ENCODE measurements around the gene LSS.

DNA sequence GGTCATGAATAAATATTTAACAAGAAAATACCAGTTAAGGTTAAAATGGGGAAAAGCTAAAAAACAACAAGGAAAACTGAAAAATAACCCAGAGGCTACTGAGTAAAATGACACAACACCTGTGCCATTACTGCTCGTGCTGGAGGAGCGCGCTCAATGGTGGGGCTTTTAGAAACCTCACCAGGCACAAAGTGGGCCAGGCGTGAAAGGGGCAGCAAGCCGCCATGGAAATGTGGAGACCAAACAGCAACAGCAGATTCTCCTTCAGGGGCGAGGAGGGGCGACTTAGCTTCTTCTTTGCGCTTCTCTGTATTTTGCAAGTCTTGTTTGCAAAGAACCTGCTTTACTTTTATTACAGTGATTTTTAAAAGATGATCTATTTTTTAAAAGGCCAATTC is 25.4 kb downstream of the LSS start:
- no peak for TF ChIP-seq POLR2A (IDR thresholded peaks at IDR 0.05)
- TF ChIP-seq, protein P1, sequence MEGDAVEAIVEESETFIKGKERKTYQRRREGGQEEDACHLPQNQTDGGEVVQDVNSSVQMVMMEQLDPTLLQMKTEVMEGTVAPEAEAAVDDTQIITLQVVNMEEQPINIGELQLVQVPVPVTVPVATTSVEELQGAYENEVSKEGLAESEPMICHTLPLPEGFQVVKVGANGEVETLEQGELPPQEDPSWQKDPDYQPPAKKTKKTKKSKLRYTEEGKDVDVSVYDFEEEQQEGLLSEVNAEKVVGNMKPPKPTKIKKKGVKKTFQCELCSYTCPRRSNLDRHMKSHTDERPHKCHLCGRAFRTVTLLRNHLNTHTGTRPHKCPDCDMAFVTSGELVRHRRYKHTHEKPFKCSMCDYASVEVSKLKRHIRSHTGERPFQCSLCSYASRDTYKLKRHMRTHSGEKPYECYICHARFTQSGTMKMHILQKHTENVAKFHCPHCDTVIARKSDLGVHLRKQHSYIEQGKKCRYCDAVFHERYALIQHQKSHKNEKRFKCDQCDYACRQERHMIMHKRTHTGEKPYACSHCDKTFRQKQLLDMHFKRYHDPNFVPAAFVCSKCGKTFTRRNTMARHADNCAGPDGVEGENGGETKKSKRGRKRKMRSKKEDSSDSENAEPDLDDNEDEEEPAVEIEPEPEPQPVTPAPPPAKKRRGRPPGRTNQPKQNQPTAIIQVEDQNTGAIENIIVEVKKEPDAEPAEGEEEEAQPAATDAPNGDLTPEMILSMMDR (IDR thresholded peaks at IDR 0.05), result no peak
